ENCODE data around the gene FNIP1.
"Not testable (repeated sequence)": the region's sequence is repeated elsewhere in the genome, so short reads cannot be mapped to it uniquely, and the experiment has no call there.

Gene FNIP1

DNA sequence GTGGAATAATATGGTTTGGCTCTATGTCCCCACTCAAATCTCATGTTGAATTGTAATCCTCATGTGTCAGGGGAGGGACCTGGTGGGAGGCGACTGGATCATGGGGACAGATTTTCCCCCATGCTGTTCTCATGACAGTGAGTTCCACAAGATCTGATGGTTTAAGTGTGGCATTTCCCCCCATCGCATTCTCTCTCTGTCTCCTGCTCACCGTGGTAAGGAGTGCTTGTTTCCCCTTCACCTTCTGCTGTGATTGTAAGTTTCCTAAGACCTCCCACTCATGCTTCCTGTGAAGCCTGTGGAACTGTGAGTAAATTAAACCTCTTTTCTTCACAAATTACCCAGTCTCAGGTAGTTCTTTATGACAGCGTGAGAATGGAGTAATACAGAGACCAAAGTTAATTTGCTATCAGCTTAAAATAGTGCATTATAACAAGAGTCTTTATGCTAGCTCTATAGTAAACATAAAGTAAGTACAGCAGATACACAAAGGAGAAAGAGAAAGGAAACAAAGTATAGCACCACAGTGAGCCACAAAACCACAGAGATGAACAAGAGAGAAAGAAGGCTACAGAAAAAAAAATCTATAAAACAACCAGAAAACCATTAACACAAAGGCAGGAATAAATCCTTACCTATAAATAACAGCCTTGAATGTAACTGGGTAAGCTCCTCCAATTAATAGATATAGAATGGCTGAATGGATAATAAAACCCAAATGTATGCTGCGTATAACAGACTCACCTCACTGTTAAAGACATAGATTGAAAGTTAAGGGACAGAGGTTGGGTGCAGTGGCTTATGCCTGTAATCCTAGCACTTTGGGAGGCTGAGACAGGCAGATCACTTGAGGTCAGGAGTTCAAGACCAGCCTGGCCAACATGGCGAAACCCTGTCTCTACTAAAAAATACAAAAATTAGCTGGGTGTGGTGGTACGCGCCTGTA, 201.5 kb downstream of the FNIP1 start:
- peak; percentile 64 for DNase-seq

DNA sequence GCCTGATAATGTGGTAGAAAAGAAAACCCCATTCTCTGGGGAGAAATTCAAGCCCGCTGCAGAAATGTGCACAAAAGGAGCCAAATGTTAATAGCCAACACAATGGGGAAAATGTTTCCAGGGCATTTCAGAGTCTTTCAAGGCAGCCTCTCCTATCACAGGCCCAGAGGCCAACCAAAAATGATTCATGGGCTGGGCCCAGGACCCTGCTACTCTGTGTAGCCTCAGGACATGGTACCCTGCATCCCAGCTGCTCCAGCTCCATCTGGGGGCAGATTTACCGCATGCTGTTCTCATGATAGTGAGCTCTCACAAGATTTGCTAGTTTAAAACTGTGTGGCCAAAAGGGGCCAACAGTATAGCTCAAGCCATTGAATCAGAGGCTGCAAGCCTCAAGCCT, 202.9 kb downstream of the FNIP1 start:
- DNase-seq: no peak

DNA sequence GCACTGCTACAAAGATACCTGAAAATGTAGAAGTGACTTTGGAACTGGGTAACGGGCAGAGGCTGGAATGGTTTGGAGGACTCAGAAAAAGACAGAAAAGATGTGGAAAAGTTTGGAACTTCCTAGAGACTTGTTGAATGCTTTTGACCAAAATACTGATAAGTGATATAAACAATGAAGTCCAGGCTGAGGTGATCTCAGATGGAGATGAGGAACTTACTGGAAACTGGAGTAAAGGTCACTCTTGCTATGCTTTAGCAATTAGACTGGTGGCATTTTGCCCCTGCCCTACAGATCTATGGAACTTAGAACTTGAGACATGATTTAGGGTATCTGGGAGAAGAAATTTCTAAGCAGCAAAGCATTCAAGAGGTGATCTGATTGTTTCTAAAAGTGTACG, 203.4 kb downstream of the FNIP1 start:
- DNase-seq: not testable (repeated sequence)
